ENCODE data around the gene NATD1. TPM values are rescaled to one million over a fixed set of nuclear protein-coding genes. Genes with fewer than 3 reads are reported as not detected.

The NATD1 gene
- total and polyA plus RNA-seq, 11 donors: 8.0 to 38.4 (median 18.7) TPM

- 82 to 97% (median 86%) methylated on average over 5 of the region's 5 CpGs for WGBS, 4 donors
- peaks cover 11 to 70% (median 33%) of the 10 kb centered on the region in 12 donors for H3K4me1 ChIP-seq
- H3K9me3 ChIP-seq: no peaks in the 10 kb centered on the region
- no peak for ATAC-seq
- TF ChIP-seq POLR2A (IDR thresholded peaks at IDR 0.05) (no peak), CTCF (IDR thresholded peaks at IDR 0.05) (no peak)
- H3K36me3 ChIP-seq: no peaks in the 10 kb centered on the region
- intact Hi-C loops (cut with DNase I): loop anchor here in 8 of 10 donors (5.0 to 10.0 kb wide), 7 partner anchors 34 to 238 kb away; partner anchors contain the start of genes DHRS7B (in 1 of the 8) and USP22 (in 1 of the 8)
- H3K27me3 ChIP-seq: no peaks in the 10 kb centered on the region
- H3K4me3 ChIP-seq: no peak overlapping the region
- DNase-seq: no peak
- H3K27ac ChIP-seq: peak overlapping the region in 10 of 12 donors; percentile 13 to 97 (median 92)
These were observed 29.6 kb upstream of the NATD1 start for GRCh38 chr17:21282850-21283249.

DNA sequence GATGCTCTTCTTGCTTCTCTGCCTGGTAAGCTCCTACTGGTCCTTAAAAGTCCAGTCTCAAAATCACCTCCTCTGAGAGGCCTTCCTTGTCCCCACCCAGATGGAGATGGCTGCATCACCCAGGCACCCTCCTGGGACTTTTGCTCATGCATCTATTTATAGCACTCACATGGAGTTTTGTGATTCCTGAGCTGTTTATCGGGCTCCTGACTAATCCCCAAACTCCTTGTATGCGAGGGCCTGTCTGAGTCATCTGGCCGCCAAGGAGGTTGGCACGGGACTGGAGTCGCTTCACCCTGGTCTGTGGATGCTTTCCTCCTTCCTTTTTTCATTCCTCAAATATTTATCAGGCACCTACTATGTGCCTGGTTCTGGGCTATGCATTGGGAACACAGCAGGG, 29.0 kb upstream of the NATD1 start:
- Histone ChIP-seq H3K36me3 (no peaks in the 10 kb centered on the region), H3K27ac (peak overlapping the region in 10 of 12 donors; percentile 13 to 97 (median 82)), H3K4me3 (no peak overlapping the region), H3K4me1 (peaks cover 7 to 65% (median 28%) of the 10 kb centered on the region in 12 donors), H3K9me3 (no peaks in the 10 kb centered on the region), H3K27me3 (no peaks in the 10 kb centered on the region)
- intact Hi-C loops (cut with DNase I): loop anchor here in 8 of 10 donors (5.0 to 10.0 kb wide), 7 partner anchors 35 to 237 kb away; partner anchors contain the start of genes DHRS7B (in 1 of the 8) and USP22 (in 1 of the 8)
- TF ChIP-seq CTCF (IDR thresholded peaks at IDR 0.05): no peak
- TF ChIP-seq POLR2A (IDR thresholded peaks at IDR 0.05): no peak
- DNase-seq: peak in 3 of 5 donors; percentile 33 to 74 (median 40)
- ATAC-seq: peak in 1 of 4 donors; percentile 2
- WGBS, 4 donors: 39 to 55% (median 45%) methylated on average over 5 of the region's 5 CpGs

DNA sequence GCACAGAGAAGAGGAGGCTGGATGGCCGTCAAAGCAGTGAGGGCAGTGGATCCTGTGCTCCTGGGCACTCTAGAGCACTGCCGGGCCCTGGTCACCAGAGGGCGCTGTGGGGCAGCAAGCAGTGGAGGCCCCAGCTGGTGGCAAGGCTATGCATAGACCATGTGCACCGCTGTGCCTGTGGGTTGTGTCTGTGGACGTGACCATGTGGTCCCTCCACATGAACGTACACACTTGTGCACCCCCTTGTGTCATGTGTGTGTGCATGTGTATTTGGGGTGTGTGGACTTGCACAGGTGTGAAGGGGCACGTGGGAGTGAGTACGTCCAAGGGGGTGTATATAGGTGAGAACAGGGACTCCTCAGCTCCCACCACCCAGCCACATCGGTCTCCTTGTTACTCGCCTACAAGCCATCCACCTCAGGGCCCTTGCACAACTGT, 26.9 kb upstream of the NATD1 start:
- Histone ChIP-seq H3K27me3 (no peaks in the 10 kb centered on the region), H3K27ac (no peak overlapping the region), H3K36me3 (no peaks in the 10 kb centered on the region), H3K4me3 (no peak overlapping the region), H3K9me3 (no peaks in the 10 kb centered on the region), H3K4me1 (peaks cover 0 to 63% (median 22%) of the 10 kb centered on the region in 12 donors)
- WGBS, 4 donors: 26 to 31% (median 29%) methylated on average over 9 to 10 of the region's 10 CpGs
- peak; percentile 39 to 58 (median 50) for ATAC-seq
- TF ChIP-seq POLR2A (IDR thresholded peaks at IDR 0.05) (no peak), CTCF (IDR thresholded peaks at IDR 0.05) (peak; percentile 95 to 99 (median 98))
- peak; percentile 85 to 95 (median 89) for DNase-seq
- intact Hi-C loops (cut with DNase I): loop anchor here in 8 of 10 donors (1.0 to 10.0 kb wide), 9 partner anchors 37 to 235 kb away; partner anchors contain the start of genes DHRS7B (in 1 of the 8) and USP22 (in 1 of the 8)

DNA sequence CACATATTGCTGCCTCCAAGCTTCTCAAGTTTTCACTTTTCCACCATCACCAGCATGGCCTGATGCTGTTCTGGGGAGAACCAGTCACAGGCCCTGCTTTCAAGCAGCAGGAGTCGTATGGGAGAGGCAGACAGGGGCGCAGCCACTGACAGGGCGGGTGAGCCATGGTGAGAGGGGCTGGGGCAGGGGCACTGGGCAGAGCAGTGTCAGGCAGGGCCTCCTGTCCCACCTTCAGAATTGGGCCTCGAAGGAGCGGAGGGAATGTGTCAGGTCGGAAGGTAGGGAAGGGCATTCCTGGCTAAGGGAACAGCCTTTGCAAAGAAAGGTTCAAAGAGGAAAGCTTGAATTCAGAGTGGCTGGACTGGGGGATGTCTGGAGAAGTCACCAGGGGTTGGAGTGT, 26.4 kb upstream of the NATD1 start:
- ATAC-seq (no peak), DNase-seq (no peak)
- H3K27ac ChIP-seq: no peak overlapping the region
- TF ChIP-seq CTCF (IDR thresholded peaks at IDR 0.05) (no peak), POLR2A (IDR thresholded peaks at IDR 0.05) (no peak)
- no peaks in the 10 kb centered on the region for H3K9me3 ChIP-seq
- intact Hi-C loops (cut with DNase I): loop anchor here in 8 of 10 donors (2.0 to 10.0 kb wide), 6 partner anchors 45 to 233 kb away; partner anchors contain the start of gene DHRS7B (in 4 of the 8)
- H3K4me3 ChIP-seq: no peak overlapping the region
- no peaks in the 10 kb centered on the region for H3K27me3 ChIP-seq
- H3K36me3 ChIP-seq: no peaks in the 10 kb centered on the region
- 79 to 82% (median 81%) methylated on average over 6 of the region's 6 CpGs for WGBS, 4 donors
- H3K4me1 ChIP-seq: peaks cover 0 to 65% (median 27%) of the 10 kb centered on the region in 12 donors
